Panc1 (cell line): ENCODE data around the gene TMEM252.

Source experiments
- POLR2AphosphoS5 ChIP-seq: IDR thresholded peaks from 2 replicates; pipeline ENCODE4 v1.6.1; 2012; ENCODE audit warnings: mild to moderate bottlenecking, low read depth, low read length, moderate library complexity
- TF ChIP-seq, protein P1 (sequence below): fragments of 450-650 bp; IDR thresholded peaks from 2 replicates; pipeline ENCODE4 v1.5.1; 2017; ENCODE audit warnings: mild to moderate bottlenecking

DNA sequence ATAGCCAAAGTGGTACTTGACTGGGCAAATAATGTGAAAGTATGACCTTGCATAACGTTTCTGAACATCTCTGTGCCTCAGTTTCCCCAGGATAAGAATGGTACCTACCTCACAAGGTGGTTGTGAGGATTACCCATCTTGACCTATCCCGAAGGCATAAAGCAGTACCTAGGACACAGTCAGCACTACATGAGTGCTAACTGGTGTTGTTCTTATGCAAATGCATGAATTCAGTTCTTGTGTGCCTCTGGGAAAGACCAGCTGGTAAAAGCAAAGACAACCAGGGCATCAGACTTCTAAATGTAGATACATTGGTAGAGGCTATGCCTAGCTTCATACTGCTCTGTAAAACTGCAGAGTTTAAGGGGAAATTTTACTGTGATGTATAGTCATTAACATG lies 21.8 kb upstream of the TMEM252 start:
- TF ChIP-seq, protein P1, sequence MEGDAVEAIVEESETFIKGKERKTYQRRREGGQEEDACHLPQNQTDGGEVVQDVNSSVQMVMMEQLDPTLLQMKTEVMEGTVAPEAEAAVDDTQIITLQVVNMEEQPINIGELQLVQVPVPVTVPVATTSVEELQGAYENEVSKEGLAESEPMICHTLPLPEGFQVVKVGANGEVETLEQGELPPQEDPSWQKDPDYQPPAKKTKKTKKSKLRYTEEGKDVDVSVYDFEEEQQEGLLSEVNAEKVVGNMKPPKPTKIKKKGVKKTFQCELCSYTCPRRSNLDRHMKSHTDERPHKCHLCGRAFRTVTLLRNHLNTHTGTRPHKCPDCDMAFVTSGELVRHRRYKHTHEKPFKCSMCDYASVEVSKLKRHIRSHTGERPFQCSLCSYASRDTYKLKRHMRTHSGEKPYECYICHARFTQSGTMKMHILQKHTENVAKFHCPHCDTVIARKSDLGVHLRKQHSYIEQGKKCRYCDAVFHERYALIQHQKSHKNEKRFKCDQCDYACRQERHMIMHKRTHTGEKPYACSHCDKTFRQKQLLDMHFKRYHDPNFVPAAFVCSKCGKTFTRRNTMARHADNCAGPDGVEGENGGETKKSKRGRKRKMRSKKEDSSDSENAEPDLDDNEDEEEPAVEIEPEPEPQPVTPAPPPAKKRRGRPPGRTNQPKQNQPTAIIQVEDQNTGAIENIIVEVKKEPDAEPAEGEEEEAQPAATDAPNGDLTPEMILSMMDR: no peak
- TF ChIP-seq POLR2AphosphoS5: no peak
